GM12892 (cell line): ENCODE measurements around the gene MEN1.

Experiments
- POLR2A ChIP-seq: IDR thresholded peaks from 2 replicates; pipeline ENCODE4 v1.6.1; 2011; ENCODE audit warnings: low read depth, low read length, control low read depth
- POLR2AphosphoS5 ChIP-seq: IDR thresholded peaks from 2 replicates; pipeline ENCODE4 v1.6.1; 2011; ENCODE audit warnings: low read depth, low read length, control low read depth

- TF ChIP-seq POLR2A (peak; percentile 43; the same call in 1 of the 2 replicates), POLR2AphosphoS5 (0 out of 2 replicates have a peak, but pooled peaks have one; percentile 49)
Observed at GRCh38 chr11:64857485-64857884, 47.1 kb upstream of the MEN1 start.
